ENCODE data around the gene AKAP9.
"Not testable (repeated sequence)": the region's sequence is repeated elsewhere in the genome, so short reads cannot be mapped to it uniquely, and the experiment has no call there.

AKAP9 gene

DNA sequence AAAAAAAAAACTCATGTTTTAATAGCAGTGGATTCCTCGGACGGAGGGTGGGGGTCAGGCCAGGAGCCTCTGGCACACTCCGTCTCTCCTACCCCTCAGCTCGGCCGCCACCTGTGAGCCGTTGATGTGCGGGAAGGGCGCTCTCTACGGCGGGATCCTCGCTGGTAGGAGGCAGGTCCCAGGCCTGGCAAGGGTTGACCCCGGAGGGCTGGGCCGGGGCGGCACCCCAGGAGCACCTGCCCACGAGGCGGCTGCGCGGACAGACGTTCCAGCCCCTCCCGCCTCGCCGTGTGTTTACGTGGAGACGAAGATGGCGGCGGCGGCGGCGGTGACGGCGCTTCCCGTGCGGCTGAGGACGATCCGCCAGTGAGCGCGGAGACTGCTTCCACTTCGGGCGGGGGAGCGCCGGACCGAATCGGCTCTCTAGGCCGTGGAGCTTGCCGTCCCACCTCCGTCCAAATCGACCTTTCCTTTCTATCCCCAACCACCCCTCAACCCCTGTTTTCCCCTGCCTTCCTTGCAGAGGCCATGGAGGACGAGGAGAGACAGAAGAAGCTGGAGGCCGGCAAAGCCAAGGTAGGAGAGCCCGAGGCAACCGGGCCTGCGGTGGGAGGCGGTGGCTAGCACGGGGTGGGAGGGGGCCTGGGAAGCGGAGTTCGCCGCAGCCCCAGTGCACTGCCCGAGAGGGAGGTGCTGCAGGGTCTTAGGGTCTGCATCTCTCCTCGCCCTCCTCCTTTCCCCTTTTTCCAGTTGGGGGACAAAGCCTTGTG is at the start of gene AKAP9:
AKAP9 (plus strand) TSS at position 291 of the 770 bp plus-strand sequence; CDS start at position 529, 238 bp downstream.
- DNase-seq (ENCODE audit: extremely low spot score, insufficient read length, low read depth) (peak; percentile 78), FAIRE-seq (peak; percentile 86)

DNA sequence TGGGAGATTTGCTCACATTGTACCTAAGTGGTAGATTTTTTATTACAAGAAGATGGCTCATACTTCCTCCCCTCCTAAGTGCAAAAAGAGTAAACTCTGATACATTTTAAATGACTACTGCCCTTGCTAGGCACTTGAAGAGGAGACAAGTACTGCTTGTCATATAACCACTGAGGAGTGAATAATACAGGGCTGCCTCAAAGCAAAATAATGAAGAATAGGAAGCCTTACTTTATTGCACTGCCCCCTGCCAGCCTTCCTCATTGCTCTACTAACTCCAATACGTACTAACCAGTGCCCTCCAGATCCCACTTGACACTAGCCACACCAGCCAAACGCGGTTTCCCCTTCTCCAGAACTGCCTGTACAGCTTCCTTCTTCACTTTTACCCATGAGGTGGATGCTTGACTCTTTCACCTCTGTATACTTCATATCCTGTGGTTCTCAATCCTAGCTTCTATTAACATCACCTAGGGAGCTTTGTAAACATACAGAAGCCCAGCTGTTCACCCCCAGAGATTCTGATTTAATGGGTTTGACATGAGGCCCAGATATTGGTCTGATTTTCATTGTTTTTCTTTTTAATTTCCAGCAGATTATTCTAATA is 48.5 kb upstream of the AKAP9 start:
- no peak for FAIRE-seq

GRCh38 chr7:91892821-91893340 is 47.8 kb upstream of the AKAP9 start:
- DNase-seq (ENCODE audit: extremely low spot score, insufficient read length, low read depth) (no peak), FAIRE-seq (no peak)

More for the DNA sequence above, 48.5 kb upstream of the AKAP9 start:
- DNase-seq (ENCODE audit: extremely low spot score, insufficient read length, low read depth): no peak

DNA sequence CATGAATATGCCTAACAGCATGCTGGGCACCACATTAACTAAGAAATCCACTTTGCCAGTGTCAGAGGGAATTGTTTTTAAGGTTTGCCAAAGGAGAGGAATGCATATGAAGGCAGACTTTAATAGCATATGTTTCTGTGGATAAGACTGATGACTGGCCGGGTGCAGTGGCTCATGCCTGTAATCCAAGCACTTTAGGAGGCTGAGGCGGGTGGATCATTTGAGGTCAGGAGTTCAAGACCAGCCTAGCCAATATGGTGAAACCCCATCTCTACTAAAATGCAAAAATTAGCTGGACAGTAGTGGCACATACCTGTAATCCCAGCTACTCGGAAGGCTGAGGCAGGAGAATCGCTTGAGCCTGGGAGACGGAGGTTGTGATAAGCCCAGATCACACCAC is 47.0 kb upstream of the AKAP9 start:
- FAIRE-seq; DNase-seq (ENCODE audit: extremely low spot score, insufficient read length, low read depth): not testable (repeated sequence)

GRCh38 chr7:91894781-91895480 is 45.7 kb upstream of the AKAP9 start:
- DNase-seq (ENCODE audit: extremely low spot score, insufficient read length, low read depth) (no peak), FAIRE-seq (no peak)

DNA sequence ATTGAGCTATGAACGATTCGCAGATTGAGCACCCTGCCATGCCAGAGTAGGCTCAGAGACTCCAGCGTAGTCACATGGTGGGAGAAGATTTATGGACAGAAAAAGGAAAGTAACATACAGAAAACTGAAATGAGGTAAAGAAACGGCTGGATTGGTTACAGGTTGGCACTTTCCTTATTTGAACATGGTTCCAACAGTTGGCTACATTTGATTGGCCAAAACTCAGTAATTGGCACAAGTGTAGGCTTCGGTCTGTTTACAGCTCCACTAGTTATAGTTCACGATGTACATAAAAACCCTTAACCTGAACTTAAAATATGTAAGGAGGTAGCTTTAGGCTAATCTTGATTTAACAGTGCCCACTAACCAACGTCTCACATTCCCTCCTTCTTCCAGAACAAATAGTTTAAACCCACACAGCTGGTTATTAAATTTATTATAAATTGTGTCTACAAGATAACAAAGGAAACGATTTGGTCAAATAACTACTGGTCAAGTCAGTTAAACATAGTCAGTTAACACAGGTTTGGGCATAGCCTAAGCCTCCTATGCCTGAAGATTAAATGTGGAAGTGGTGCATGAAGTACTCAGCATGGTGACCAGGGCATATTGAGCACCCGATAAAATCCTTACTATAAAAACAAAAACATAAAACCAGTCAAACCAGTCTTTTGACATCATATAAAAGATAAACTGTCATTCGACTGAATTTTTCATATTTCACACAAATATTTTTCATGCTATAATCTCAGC is 42.2 kb upstream of the AKAP9 start:
- no peak for FAIRE-seq

GRCh38 chr7:91899563-91899962 is 41.1 kb upstream of the AKAP9 start:
- FAIRE-seq (no peak), DNase-seq (ENCODE audit: extremely low spot score, insufficient read length, low read depth) (no peak)

More for the DNA sequence above, 42.2 kb upstream of the AKAP9 start:
- DNase-seq (ENCODE audit: extremely low spot score, insufficient read length, low read depth): no peak

DNA sequence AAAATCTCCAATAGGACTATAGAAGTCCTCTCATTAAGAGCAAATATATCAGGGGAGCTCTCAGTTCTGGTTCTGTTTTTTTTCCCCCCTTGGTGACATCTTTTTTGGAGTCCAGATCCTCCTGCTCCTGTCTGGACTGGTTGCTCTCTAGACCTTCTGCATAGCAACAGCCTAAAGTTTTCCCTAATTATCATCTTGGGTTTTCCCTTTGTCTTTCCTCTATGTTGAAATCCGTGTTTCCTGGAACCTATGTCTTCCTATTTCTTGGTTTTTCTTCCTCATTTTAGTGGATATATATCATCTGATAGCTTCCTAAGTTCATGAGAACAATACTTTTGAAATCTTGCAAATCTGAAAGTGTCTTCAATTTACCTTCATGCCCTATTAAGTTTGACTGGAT is 30.5 kb upstream of the AKAP9 start:
- FAIRE-seq: no peak

DNA sequence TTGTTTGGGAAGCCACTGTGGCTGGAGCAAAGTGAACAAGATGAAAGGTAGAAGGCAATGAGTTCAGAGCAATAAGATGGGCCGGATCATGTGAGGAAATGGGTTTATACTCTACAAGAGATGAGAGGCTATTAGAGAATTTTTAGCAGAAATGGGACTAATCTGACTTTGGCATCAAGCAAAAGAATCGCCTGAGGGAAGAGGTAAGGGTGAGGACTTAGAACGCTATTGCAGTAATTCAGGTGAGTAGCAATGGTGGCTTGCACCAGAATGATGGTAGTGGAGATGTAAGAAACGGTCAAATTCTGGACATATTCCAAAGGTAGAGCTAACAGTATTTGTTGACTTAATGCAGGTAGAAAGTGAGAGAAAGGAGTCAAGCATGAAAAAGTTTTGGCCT is 29.5 kb upstream of the AKAP9 start:
- DNase-seq (ENCODE audit: extremely low spot score, insufficient read length, low read depth): no peak
- no peak for FAIRE-seq

More for the DNA sequence above, 30.5 kb upstream of the AKAP9 start:
- no peak for DNase-seq (ENCODE audit: extremely low spot score, insufficient read length, low read depth)

DNA sequence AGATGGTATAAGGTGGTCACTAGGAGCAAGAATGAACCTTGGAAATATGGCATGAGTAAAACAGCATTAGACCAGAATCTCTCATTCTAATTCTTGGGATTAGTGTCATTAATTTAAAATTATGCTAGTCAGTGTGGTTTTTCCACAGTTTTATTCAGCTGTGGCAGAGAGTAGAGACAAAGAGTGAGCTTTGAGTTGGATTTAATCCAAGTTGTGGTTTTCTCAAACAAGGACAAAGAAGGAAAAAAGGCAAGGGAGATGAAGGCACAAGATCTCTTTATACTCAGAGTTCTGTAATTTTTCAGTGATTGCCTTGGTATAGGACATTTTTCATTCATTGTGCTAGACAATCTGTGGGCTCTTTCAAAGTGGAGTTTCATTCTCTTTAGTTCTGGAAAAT is 28.2 kb upstream of the AKAP9 start:
- FAIRE-seq (no peak), DNase-seq (ENCODE audit: extremely low spot score, insufficient read length, low read depth) (no peak)

DNA sequence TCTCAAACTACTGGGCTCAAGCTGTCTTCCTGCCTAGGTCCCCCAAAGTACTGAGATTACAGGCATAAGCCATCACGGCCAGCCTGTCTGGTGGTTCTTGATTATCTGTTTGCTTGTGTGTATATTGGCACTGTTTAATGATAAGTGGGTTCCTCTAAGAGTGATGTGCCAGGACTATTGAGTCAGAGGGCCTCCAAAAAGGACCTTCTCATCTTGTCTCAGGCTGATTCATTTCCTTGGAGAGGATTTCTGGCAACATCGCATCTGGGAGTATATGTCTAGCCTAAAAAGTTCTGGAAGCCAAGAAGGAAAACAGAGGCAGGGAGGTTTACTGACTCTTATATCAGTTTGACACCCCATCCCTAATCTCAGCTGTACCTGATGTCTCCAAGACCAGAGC is 27.1 kb upstream of the AKAP9 start:
- FAIRE-seq: no peak

DNA sequence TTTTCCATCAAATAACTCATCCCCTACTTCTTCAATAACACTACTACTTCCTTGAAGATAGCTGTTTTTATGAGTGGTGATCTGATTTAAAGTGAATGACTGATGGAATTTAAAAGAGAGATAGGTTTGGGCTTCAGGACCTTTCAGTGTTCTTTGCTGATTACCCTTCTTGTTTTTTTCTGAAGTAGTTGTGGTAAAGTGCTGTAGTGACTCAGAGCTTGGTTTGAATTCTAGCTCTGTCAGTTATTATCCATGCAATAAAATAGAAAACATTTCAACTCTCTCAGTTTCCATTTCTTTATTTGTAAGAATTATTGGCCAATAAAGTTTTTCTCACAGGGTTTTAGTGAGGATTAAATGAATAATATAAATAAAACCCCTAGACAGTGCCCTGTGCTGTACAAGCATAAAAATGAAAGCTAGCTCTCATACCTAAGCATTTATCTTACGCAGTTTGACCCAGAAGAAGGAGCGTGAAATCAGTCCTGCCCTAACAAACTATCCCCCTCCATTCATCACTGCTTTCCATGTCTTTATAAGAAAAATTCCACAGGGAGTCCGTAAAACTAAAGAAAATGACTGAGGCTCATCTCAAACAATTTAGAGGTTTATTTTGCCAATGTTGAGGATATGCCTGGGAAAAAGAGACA is 25.1 kb upstream of the AKAP9 start:
- FAIRE-seq: no peak

More for the DNA sequence above, 27.1 kb upstream of the AKAP9 start:
- DNase-seq (ENCODE audit: extremely low spot score, insufficient read length, low read depth): no peak

DNA sequence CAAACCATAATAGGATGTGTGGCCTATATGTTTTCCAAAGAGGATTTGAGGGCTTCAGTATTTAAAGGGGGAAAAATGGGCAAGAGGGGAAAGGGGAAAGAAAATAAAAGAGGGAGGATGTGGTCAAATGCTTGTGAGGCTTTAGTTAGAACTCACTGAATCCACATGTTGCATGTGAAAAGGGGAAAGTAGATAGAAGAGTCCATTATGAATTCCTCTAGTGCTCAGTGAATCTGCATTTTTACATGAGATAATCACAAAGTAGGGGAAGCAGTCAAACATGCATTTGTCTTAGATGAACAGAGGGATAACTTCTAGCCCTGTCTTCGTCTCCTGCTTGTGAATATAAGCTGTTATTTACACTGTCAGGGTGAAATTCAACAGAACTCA is 24.6 kb upstream of the AKAP9 start:
- FAIRE-seq: no peak
- no peak for DNase-seq (ENCODE audit: extremely low spot score, insufficient read length, low read depth)

More for the DNA sequence above, 25.1 kb upstream of the AKAP9 start:
- DNase-seq (ENCODE audit: extremely low spot score, insufficient read length, low read depth): no peak

DNA sequence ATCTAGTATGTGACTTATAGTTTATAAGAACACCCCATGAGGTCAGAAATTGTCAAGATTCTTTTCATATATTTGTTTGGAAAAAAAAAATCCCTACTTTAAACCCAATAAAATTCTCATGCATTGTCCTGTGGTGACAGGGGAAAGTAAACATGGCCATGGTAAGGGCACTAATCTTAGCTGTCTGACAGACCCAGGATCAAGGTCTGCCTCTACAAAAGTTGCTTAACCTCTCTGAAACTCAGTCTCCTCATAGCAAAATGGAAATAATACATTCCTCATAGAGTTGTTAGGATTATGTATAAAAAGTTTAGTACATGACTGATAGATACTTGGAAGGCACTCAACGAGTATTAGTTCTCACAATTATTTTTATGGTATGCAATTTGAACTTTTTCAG is 22.3 kb upstream of the AKAP9 start:
- no peak for FAIRE-seq
- no peak for DNase-seq (ENCODE audit: extremely low spot score, insufficient read length, low read depth)

- DNase-seq (ENCODE audit: extremely low spot score, insufficient read length, low read depth): no peak
- no peak for FAIRE-seq
These were observed 17.8 kb upstream of the AKAP9 start for GRCh38 chr7:91922857-91923256.

GRCh38 chr7:91927912-91928311 is 12.8 kb upstream of the AKAP9 start:
- no peak for DNase-seq (ENCODE audit: extremely low spot score, insufficient read length, low read depth)
- no peak for FAIRE-seq

DNA sequence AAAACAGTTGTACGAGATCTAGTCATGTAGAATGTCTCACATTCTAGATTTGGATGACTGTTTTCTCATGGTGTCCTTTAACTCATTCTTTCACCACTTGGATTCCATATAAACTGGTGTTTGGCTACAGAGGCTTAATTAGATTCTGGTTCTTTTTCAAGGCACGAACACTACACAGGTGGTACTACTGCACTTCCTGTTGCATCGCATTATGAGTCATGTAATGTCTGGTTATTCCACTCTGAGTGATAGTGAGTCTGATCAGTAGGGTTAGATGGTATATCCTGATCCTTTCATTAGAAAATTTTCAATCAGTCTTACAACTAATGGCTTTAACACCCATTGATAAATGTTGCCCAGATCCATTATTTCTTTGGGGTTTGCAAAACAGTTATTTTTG is 11.2 kb upstream of the AKAP9 start:
- no peak for FAIRE-seq
- DNase-seq (ENCODE audit: extremely low spot score, insufficient read length, low read depth): no peak

DNA sequence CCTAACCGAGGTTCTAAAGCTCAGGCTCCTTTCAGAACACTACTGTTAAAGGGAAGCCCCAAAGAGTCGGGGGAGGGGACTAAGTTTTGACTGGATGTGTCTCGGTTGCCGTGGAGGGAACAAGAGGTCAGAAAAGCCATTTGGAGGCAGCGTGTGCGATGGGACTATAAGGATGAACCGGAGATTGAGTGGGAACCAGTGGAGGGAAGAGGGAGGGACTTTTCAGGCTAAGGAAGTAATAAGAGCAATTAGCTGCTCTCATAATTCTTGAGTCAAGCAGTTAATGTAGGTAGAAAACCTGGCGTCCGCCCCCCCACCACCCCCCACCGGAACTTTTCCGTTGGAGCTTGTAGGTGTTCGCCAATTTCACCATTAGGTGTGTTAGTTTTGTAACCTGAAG is 491 bp upstream of the AKAP9 start:
- no peak for DNase-seq (ENCODE audit: extremely low spot score, insufficient read length, low read depth)
- peak; percentile 61 for FAIRE-seq

DNA sequence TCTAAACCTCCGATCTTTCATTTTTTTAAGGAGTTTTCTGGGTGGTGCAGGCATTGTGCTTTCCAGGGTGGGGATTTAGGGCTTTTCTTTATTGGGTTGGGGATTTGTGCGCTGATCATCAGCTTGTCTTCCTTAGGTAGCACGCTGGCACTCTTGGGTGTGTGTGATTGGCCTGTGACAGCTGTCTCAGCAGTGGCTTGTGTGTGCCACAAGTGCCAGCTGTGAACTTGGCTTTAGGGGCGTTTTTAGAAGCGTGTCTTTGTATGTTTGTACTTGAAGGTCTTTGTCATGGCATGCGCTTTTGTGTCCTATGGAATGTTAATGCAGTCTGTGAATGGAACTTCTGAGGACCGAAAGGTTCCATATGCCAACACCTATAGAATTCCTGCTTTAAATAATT is 788 bp downstream of the AKAP9 start:
- DNase-seq (ENCODE audit: extremely low spot score, insufficient read length, low read depth): no peak
- FAIRE-seq: peak; percentile 64

GRCh38 chr7:91942312-91942711 is 1.6 kb downstream of the AKAP9 start:
- FAIRE-seq (no peak), DNase-seq (ENCODE audit: extremely low spot score, insufficient read length, low read depth) (no peak)
